Spleen (tissue), 7 donors: ENCODE measurements around the gene FREM3.

Experiments
- POLR2AphosphoS5 ChIP-seq, 3 donors: sonication (generic); formaldehyde crosslinking; IDR thresholded peaks; one replicate each; pipeline ENCODE4 v1.5.1; 2017; ENCODE audit warnings: antibody characterized with exemption in 3 of 3
- TF ChIP-seq, protein P1 (sequence below), 11 experiments: fragments of 200-600 bp in 7 of 11; fragments of 450-650 bp in 4 of 11; sonication (generic) in 4 of 11; IDR thresholded peaks in 8 of 11; conservative IDR thresholded peaks in 3 of 11; 1 replicate in 7 of 11; 2 replicates in 4 of 11; pipeline versions ENCODE4 v1.4.0 to v1.8.0; 2016 to 2021; ENCODE audit warnings: antibody characterized with exemption in 11 of 11, inconsistent platforms in 4 of 11, mild to moderate bottlenecking in 1 of 11
- donor health status: DM: no; HTN: no; CAD: no; lungs with moderate emphysema.
- donor health status: DM: no; HTN: no; CAD: no.
- donor health status: DM: no; HTN: no; CAD: no.

GRCh38 chr4:143625632-143626031 lies 74.8 kb downstream of the FREM3 start:
- TF ChIP-seq, protein P1, sequence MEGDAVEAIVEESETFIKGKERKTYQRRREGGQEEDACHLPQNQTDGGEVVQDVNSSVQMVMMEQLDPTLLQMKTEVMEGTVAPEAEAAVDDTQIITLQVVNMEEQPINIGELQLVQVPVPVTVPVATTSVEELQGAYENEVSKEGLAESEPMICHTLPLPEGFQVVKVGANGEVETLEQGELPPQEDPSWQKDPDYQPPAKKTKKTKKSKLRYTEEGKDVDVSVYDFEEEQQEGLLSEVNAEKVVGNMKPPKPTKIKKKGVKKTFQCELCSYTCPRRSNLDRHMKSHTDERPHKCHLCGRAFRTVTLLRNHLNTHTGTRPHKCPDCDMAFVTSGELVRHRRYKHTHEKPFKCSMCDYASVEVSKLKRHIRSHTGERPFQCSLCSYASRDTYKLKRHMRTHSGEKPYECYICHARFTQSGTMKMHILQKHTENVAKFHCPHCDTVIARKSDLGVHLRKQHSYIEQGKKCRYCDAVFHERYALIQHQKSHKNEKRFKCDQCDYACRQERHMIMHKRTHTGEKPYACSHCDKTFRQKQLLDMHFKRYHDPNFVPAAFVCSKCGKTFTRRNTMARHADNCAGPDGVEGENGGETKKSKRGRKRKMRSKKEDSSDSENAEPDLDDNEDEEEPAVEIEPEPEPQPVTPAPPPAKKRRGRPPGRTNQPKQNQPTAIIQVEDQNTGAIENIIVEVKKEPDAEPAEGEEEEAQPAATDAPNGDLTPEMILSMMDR (IDR thresholded peaks at IDR 0.05 in 8 of 11, conservative IDR thresholded peaks at IDR 0.05 in 3 of 11), result no peak
- TF ChIP-seq POLR2AphosphoS5 (IDR thresholded peaks at IDR 0.05), result no peak
